Thyroid gland (tissue), 4 donors: Measurements from ENCODE around the gene ABCC8.

Experiments
- CTCF ChIP-seq, 6 experiments: fragments of 200-600 bp in 3 of 6; fragments of 450-650 bp in 3 of 6; sonication (generic) in 3 of 6; IDR thresholded peaks; one replicate each; pipeline ENCODE4 v1.5.1; 2016 to 2019; ENCODE audit warnings: antibody characterized with exemption in 6 of 6, mild to moderate bottlenecking in 2 of 6, inconsistent platforms in 1 of 6, moderate library complexity in 1 of 6
- POLR2A ChIP-seq, 2 donors: fragments of 450-650 bp; IDR thresholded peaks; one replicate each; pipeline ENCODE4 v1.6.1; 2017; ENCODE audit warnings: antibody characterized with exemption in 2 of 2, mild to moderate bottlenecking in 2 of 2, moderate library complexity in 1 of 2

GRCh38 chr11:17508791-17509190 is 32.1 kb upstream of the ABCC8 start:
- TF ChIP-seq CTCF (IDR thresholded peaks at IDR 0.05) = no peak
- no peak for TF ChIP-seq POLR2A (IDR thresholded peaks at IDR 0.05)
